ENCODE results near the gene PRDM11.
A peak's percentile ranks its signal among the peaks of the same experiment; 100 is the strongest.

PRDM11 gene

GRCh38 chr11:45178223-45178622 lies 31.8 kb downstream of the PRDM11 start:
- DNase-seq = no peak

DNA sequence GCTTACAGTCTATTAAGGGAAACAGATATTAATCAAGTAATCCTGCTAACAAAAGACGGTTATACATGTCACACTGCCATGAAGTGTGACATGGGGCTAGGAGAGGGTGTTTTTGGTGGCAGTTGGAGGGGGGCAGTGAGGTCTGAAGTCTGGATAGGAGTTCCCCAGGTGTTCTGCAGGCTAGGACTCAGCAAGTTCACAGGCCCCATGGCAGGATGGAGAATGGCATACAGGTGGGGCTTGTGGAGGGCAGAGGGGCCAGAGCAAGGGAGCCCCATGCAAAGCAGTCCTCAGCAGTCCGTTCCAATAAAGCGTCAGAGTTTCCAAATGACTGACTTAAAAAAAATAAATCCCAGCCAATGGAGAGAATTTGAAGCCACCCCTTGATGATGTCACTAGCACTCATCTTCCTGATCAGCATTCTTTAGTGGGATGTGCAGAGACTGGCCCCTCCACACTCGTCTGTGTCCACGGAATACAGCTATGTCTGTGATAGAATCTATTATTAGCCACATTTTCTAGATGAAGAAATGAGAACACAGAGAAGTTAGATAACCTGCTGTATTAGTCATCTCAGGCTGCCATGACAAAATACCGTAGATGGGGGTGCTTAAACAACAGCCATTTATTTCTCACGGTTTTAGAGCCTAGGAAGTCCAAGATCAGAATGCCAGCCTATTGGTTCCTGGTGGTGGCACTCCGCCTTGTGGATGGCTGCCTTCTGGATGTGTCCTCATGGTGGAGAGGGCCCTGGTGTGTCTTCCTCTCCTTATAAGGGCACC lies 32.6 kb downstream of the PRDM11 start:
- no peak for DNase-seq

GRCh38 chr11:45179686-45180178 lies 33.3 kb downstream of the PRDM11 start:
- no peak for DNase-seq

- DNase-seq = peak; percentile 38 to 67
Observed at GRCh38 chr11:45180179-45180847, 33.9 kb downstream of the PRDM11 start.

GRCh38 chr11:45180848-45181192 lies 34.4 kb downstream of the PRDM11 start:
- peak in 1 of 2 experiments; percentile 16 for DNase-seq

GRCh38 chr11:45181193-45181888 lies 34.9 kb downstream of the PRDM11 start:
- DNase-seq = no peak

- no peak for DNase-seq
Observed at GRCh38 chr11:45181889-45182550, 35.6 kb downstream of the PRDM11 start.

DNA sequence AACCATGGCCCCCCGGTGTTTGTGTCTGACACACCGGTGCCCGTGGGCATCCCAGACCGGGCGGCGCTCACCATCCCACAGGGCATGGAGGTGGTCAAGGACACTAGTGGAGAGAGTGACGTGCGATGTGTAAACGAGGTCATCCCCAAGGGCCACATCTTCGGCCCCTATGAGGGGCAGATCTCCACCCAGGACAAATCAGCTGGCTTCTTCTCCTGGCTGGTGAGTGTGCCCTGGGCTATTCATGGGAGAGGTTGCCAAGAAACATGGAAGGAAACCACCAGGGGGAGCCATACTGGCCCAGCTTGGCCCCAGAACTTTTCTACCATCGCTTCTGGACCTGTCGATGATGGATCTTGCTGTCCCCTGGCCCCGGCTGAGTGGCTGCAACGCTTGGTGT lies 36.5 kb downstream of the PRDM11 start:
- no peak for DNase-seq

DNA sequence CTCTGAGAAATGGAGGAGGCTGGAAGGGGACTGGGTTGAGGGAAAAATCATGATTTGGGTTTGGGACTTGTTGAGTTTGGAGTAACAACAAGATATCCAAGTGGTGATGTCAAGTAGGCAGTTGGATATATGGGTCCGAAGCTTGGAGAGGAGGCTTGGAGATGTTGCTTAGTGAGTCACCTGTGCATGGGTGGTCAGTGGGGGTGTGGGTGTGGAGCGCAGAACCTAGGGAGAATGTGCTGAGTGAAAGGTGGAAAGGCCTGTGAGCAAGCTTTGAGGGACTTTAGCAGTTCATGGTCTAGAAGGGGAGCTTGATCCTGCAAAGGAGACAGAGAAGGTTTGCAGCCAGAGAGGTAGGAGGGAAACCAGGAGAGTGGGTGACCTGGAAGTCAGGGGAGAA lies 38.2 kb downstream of the PRDM11 start:
- DNase-seq = no peak

- no peak for DNase-seq
Observed at GRCh38 chr11:45185228-45185729, 38.8 kb downstream of the PRDM11 start.

- no peak for DNase-seq
Observed at GRCh38 chr11:45187375-45187774, 40.9 kb downstream of the PRDM11 start.

DNA sequence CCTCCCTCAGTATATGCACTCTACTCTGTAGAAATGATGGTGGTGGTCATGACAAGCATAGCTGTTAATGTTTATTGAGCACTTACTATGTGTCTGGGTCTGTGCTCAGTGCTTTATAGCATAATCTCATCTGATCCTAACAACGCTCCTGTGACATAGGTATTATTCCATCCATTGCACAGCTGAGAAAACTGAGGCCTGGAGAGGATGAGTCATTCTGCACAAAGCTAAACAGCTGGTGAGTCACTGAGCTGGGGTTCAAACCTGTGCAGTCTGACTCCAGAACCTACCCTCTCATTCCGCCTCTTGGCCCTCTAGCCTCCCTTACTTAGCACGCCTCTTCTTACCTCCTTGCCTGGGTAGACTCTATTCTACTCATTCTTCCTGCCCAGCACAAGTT lies 41.7 kb downstream of the PRDM11 start:
- no peak for DNase-seq

DNA sequence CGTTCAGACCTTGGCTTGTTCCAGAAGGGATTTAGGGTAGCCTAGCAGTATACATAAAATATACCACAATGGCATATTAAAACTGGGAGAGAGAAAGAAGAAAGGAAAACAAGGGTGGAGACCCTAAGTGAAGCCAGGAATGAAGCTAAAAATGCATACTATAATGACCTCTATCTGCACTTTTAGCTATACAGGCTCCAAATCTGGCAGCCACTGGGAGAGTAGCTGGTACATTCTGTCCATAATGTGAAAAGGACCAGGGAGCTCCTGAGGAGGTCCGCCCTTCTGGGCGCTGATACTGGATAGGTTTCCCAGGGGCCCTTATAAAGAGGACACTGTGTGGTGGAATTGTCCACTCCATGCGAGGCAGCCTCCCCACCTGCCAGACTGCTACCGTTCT lies 42.8 kb downstream of the PRDM11 start:
- DNase-seq = no peak

GRCh38 chr11:45193695-45194094 lies 47.3 kb downstream of the PRDM11 start:
- DNase-seq = no peak

DNA sequence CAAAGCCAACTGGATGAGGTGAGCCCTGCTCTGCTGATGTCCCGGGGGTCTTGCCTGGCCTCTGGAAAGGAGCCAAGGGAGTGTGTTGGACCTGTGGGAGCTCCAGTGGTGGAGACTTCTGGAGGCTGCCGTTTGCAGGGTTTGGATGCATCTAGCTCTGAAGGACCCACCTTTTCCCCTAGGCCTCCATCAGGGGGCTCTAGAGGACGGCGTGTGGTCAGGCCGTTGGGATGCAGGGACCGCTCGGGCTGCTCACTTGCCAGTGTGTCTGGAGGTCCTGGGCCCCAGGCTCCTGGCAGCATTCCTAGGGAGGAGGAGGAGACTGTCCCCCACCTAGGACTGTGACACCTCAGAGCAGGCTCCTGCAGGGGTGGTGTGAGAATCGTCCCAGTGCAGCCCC lies 58.3 kb downstream of the PRDM11 start:
- no peak for DNase-seq

DNA sequence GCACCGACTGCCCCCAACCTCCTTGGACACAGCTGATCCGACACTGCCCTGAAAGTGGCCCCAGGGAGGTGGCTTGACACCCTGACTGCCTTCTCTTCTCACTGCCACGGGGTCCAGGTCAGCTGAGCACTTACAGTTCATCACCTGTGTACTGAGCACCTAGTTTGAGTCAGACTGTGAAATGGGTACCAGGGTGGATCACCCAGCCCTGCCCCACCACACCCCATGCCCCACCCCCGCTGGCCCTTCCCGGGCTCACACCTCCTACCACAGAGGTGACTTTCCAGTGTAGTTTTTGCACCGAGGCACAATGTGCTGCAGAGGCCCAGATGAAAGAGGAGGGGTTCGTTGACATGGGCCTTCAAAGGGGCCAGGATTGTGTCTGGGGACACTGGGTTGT lies 59.5 kb downstream of the PRDM11 start:
- DNase-seq = no peak

DNA sequence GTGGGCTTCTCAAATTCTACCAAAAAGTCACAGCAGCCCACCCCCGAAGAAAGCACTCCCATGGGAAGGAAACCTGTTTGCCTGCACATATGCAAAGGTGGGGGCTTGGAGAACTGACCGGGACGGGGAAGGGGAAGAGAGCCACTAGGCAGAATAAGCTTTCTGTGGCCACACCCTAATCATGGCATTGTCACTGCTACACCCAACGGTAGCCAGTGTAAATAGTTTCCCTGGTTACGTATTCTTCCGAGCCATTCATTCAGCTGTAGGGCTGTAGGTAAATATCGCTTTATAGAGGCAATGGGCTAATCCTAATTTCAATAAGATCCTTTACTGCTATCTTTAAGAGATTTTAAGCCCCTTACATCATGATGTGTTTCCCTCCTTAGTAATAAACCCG lies 61.7 kb downstream of the PRDM11 start:
- DNase-seq = no peak

DNA sequence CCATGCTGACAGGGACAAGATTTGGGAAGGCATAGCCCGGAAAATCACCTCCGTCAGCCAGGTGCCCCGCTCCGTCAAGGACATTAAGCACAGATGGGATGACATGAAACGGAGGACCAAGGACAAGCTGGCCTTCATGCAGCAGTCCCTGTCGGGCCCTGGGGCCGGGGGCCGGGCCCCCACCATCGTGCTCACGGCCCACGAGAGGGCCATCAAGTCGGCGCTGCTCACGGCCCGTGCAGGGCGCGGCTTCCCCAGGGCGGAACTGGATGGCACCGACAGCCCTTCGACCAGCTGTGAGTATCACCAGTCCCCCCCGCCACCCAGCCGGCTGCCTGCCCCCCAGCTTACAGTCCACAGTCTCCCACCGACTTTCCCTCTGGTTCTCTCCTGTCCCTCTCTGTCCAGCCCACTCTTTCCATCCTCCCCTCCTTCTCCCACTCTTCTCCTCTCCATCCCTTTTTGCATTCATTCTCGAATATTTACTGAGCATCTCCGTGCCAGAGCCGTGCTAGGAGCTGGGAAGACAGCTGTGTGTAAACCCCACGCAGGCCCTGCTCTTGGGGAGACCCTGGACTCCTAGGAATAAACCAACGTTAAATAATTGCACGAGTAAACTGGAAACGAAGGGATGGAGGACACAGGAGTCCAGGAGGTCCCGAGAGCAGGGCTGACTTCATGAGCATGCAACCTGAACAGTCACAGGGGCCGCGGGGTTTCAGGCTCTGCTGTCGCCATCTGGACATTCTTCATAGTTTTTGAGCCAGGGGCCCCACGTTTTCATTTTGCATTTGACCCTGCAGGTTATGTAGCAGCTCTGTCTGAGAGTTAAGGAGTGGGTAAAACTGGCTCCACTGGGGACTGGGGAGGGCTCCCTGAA lies 62.8 kb downstream of the PRDM11 start:
- DNase-seq = no peak

DNA sequence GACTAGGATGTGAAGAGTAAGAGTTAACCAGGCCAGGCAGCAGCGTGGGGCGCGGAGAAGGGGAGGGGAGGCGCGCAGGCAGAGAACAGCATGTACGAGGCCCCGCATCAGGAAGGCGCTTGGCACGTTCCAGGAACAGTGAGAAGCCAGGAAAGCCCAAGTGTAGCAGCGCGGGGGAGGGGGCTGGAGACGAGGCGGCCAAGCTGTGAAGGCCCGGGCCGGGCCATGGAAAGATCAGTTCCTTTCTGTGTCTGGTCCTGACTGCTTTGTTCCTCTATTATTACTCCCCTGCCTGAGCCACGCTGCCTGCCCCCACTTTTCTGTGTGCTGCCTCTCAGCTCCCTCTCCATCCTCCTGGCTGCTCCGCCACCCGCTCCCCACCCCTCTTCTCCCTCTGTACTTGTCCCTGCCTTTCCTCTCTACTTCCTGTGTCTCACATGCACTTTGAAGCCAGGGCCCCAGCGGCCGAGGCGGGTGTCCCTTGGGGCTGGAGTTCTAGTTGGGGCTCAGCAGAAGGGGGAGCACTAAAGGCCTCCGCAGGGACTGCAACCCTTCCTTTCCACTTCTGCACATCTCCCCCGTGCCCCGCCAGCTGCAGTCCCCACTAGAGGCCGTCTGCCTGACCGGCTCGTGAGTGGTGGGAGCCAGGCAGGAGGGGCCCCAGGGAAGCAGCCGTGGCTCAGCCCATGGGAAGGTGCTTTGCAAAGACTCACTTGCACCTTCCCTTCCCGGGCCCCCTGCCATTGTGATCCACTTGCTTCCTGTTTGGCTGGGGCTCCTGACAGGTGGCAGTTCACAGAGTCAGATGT lies 63.7 kb downstream of the PRDM11 start:
- DNase-seq = no peak

- DNase-seq = no peak
Observed at GRCh38 chr11:45210846-45211245, 64.4 kb downstream of the PRDM11 start.

DNA sequence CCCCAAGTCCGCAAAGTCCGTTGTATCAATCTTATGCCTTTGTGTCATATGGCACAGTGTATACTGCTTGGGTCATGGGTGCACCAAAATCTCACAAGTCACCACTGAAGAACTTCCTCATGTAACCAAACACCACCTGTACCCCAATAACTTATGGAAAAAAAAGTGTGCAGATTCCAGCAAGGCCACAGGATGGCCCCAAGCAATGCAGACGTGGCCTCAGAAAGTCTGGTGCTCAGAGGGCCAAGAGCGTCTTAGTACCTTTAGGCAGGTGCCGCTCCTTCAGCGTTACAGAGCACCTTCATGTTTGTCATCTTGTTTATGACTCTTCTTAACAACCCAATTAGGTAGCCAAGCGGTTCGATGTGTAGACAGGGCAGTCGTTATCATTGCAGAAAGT lies 65.3 kb downstream of the PRDM11 start:
- no peak for DNase-seq
